Frontal cortex (tissue), 4 donors: Measurements from ENCODE around the gene DCC. TPM values are rescaled to one million over a fixed set of nuclear protein-coding genes. Genes with fewer than 3 reads are reported as not detected.
A peak's percentile ranks its signal among the peaks of the same experiment; 100 is the strongest.
"Not testable (repeated sequence)": the region's sequence is repeated elsewhere in the genome, so short reads cannot be mapped to it uniquely, and the experiment has no call there.

Experiments used
- DNase-seq, 2 donors: peaks; one replicate each; pipeline ENCODE4 v3.0.0; 2012; ENCODE audit warnings: low spot score in 2 of 2
- FAIRE-seq: peaks from 2 replicates; lab custom pipeline; 2012; peaks lifted over from hg19 to GRCh38; lab: Jason Lieb, UNC
- total RNA-seq: library from RNA; depleted of rRNA; stranded (reverse); fragments of >200 nt; gene quantifications from one replicate; pipeline ENCODE4 v1.2.3, GENCODE V29; 2014
- donor health status: control.
- donor health status: control.
- donor health status: control.

Gene DCC
- total RNA-seq, 1 donor from 2014 or later: 15.1 TPM

DNA sequence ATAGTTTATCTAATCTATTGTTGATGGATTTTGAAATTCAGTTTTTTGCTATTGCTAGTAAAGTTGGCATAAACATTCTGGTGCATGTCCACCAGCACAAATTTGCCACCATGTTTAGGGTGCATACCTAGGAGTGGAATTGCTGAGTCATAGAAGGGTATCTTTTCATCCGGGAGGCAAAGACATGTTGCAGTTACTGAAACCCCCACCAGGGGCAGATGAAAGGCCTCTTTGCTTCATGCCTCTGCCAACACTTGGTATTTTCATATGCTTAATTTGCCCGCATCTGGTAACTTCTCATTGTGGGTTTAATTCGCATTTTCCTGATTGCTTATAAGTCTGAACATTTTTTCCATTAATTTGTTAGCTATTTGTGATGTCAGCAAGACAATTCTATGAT lies 8.2 kb downstream of the DCC start:
- no peak for FAIRE-seq
- DNase-seq: no peak

DNA sequence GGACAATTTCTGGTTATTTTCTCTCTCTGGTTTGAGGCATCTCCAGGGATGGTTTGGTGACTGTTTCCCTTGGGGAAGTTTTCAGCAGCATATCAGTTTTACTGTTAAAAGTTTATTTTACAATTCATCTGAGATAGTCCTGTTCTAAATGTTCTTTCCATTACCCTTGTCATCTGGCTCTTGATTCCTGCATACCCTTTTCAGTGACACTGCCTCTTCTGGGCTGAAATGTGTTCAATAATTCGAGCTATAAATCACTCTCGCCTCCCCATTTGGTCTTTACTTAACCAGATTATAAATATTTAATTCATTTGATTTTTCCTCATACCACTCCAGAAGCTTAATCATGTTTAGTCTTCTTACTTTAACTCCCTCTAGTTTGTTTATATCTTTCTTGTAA lies 9.5 kb downstream of the DCC start:
- no peak for FAIRE-seq

DNA sequence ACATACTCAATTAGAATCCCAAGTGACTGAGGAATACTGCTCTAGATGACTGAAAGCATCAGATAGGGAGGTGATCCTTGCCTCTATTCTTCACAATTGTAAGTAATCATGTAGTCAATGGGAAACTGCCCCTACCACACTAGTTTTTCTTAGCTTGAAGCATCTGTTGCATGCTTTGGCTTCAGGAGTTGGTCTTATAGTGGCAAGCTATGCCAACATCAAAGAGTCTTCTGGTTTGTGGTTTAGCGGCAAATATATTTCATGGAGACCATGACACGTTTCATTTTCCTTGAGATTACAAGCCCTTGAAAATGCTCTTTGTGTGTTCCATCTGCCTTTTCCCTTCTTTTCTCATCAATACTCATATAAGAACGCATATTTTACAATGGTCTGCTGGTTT lies 12.9 kb downstream of the DCC start:
- DNase-seq (no peak), FAIRE-seq (no peak)

More for the DNA sequence above, 9.5 kb downstream of the DCC start:
- no peak for DNase-seq

GRCh38 chr18:52353589-52353988 lies 13.6 kb downstream of the DCC start:
- FAIRE-seq (no peak), DNase-seq (no peak)

DNA sequence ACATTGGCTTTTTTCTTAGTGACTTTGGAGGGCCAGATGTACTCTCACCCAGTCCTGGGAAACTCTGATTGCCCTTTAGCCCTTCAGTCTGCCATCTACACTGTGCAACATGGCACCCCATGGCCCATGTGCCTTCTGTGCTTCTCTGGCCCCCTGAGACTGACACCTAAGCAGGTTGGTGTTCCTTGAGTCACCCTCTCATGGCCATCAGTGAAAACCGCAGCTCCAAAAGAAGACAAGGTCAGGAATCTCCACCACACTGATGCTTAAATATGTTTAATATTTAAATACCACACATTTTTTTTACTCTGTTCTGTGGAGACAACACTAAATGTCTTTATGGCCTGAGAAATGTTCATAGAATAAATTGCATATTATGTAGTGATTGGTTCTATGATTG lies 23.9 kb downstream of the DCC start:
- no peak for FAIRE-seq
- DNase-seq: no peak

DNA sequence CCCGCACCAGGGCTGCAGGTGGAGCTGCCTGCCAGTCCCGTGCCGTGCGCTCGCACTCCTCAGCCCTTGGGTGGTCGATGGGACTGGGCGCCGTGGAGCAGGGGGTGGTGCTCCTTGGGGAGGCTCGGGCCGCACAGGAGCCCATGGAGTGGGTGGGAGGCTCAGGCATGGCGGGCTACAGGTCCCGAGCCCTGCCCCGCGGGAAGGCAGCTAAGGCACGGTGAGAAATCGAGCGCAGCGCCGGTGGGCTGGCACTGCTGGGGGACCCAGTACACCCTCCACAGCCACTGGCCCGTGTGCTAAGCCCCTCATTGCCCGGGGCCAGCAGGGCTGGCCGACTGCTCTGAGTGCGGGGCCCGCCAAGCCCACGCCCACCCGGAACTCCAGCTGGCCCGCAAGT lies 26.9 kb downstream of the DCC start:
- FAIRE-seq, DNase-seq: not testable (repeated sequence)

DNA sequence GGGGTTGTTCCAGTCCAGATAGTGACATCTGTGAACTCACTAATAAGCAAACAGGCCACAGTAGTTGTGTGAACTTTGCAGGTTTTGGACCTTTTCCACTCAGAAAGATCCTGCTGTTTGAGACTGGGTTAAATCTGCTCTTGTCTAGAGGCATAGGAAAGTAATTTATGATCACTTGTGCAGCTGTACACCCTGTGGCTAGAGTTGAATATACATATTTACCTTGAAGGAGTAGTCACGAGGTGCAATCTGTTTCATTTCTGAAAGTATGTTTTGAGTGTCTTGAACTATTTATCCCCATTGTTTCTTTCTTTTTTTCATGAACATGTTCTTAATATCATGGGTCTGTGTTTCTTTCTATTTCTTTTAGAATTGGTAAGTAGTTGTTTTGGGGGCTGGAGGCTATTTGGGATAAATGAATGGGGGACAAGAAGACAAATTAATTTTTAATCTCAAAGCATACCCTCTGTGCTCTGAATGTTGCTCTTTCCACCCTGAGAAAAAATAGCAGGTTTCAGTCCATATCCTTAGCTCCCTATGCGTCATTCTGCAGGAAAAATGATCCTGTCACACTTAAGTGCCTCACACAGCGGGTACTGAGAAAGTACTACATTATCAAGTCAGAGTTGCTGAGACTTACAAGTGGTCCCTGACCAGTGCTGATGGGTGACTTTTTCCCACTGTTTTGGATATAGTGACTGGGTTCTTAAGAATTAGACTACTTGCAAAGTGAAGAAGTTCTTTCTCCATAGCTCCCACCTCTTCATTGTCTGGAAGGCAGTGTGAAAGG lies 28.2 kb downstream of the DCC start:
- no peak for FAIRE-seq
- DNase-seq: no peak

DNA sequence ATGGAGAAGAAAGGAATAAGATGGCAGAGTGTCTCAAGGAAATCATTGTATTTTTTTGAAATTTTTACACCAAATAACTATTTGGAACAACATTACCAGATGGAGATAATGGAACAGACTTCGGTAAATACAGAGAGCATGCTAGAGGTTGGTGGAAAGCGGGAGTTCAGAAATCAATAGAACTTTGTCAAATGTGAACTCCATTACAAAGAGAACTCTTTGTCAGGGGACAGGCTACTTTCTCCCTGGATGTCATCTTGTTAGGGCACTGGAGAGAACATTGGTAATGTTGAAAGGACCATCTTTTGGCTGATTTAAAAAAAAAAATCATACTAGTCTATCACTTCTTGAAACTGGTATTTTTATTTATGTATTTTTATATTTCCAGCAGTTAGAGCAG lies 30.8 kb downstream of the DCC start:
- no peak for FAIRE-seq
- DNase-seq: no peak

GRCh38 chr18:52376104-52376503 lies 36.1 kb downstream of the DCC start:
- FAIRE-seq (no peak), DNase-seq (no peak)

- FAIRE-seq: no peak
- no peak for DNase-seq
These were observed 37.1 kb downstream of the DCC start for GRCh38 chr18:52377094-52377493.

GRCh38 chr18:52386306-52386705 lies 46.3 kb downstream of the DCC start:
- FAIRE-seq (no peak), DNase-seq (no peak)

DNA sequence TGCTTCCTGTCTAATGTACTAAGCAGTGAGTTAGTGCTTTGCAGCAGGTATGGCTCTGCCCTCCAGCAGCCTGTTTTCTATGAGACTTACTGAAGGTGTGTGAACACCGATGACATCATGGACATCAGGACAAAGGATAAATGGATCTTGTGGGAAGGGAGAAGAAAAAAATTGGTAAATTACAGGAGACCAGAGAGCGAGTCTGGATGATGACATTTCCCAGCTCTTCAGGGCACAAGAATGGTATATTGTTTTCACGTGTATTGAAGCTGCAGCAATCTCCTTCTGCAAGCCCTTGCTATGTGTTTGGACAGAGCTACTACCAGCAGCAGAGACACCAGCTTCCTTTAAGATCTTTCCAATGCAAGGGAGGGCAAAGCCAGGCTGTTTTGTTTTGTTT lies 47.2 kb downstream of the DCC start:
- DNase-seq (no peak), FAIRE-seq (no peak)

DNA sequence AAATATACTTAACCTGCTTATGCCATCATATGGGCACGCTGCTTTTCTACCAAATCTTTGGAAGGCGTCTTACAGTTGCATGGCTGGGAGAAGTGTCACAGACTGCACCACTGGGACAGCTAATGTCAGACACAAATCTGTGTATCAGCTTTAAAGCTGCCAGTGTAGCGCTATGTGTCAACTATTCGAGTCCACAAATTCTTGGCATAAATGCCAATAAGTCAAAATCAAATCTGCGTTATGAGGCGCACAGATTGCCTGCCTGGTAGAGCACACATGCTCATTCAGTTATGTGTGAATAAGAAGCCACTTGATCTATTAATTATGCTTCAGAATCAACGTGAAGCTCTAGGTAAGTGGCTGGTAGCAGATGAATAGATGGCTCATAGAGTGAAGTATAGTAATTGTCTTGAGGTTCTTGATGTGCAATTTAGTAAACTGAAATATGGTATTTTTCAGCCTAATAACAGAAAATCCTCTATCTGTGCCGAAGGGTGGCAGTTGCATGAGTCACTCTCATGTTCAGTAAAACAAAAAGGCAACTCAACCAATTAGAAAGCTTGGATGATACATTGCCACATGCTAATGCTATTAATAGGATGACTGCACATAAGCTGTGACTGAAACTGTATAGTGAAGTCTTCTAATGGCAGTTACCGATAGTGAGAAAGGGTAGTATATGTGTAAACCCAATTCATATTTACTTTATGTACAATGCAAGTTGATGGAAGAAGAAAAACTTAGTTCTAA lies 52.0 kb downstream of the DCC start:
- FAIRE-seq (no peak), DNase-seq (peak in 1 of 2 donors; percentile 3)

- no peak for FAIRE-seq
These were observed 54.6 kb downstream of the DCC start for GRCh38 chr18:52394602-52395001.

GRCh38 chr18:52395146-52395852 lies 55.3 kb downstream of the DCC start:
- DNase-seq (no peak), FAIRE-seq (no peak)

More at GRCh38 chr18:52394602-52395001, 54.6 kb downstream of the DCC start:
- DNase-seq: no peak

DNA sequence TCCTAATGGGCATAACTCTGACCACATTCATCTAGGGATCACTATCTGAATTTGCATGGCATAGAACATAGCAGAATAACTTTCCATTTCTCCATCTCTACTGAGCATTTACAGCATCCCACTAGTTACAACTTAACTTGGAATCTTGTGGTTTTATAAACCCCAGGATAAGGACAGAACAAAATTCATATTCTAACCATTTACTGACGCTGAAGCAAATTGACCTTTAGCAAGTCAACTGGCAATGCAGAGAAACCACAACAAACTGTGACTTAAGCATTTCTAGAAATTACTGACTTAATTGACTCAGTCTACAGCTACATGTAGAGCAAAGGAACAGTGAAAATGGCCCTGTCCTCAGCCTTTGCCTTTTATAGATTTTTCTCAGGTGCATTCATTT lies 61.2 kb downstream of the DCC start:
- no peak for FAIRE-seq
- no peak for DNase-seq

DNA sequence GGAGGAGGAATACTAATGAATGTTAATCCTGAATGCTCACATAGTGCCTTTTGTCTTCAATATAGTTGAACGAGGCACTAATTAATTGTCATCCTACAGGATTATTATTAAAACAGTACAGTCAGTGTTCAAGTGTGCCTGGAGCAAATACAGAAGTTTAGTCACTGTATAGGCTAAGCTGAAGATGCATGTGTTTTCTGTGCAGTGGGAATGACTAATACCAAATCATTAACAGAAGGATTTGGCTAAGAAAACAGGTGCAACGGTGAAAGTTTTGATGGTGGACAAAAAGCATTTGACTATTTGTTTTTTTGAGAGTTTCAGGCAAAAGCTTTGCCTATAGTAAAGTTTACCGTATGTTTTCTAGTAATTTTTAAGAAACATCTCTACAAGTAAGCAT lies 62.8 kb downstream of the DCC start:
- DNase-seq: no peak
- no peak for FAIRE-seq

- FAIRE-seq (no peak), DNase-seq (no peak)
These were observed 63.5 kb downstream of the DCC start for GRCh38 chr18:52403291-52404021.

- no peak for FAIRE-seq
- no peak for DNase-seq
These were observed 68.9 kb downstream of the DCC start for GRCh38 chr18:52408800-52409302.

DNA sequence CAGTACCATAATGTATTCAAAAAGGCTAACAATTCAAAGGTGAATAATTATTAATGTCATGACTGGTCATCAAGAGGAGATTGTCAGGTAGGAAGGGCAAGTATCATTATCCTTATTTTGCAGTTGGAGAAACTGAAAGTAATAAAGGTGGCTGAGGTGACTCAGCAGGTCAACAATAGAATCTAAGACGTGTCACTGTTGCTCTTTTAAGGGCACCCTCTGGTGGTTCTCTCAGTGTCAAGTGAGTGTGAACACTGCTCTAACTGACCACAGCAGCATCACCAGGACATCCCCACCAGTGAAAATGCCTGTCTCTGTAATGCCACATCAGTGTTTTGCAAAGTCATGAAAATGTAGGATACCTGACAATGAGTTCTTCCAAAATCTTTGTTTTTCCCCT lies 69.7 kb downstream of the DCC start:
- no peak for DNase-seq
- no peak for FAIRE-seq
